Medulla oblongata (tissue), 1 donor: Measurements from ENCODE around the gene ACTL6B.
"Not testable (repeated sequence)": the region's sequence is repeated elsewhere in the genome, so short reads cannot be mapped to it uniquely, and the experiment has no call there.

ENCODE experiments used
- DNase-seq: peaks from one replicate; pipeline ENCODE4 v3.0.0-alpha.2; 2015; ENCODE audit errors: extremely low spot score

The ACTL6B gene

DNA sequence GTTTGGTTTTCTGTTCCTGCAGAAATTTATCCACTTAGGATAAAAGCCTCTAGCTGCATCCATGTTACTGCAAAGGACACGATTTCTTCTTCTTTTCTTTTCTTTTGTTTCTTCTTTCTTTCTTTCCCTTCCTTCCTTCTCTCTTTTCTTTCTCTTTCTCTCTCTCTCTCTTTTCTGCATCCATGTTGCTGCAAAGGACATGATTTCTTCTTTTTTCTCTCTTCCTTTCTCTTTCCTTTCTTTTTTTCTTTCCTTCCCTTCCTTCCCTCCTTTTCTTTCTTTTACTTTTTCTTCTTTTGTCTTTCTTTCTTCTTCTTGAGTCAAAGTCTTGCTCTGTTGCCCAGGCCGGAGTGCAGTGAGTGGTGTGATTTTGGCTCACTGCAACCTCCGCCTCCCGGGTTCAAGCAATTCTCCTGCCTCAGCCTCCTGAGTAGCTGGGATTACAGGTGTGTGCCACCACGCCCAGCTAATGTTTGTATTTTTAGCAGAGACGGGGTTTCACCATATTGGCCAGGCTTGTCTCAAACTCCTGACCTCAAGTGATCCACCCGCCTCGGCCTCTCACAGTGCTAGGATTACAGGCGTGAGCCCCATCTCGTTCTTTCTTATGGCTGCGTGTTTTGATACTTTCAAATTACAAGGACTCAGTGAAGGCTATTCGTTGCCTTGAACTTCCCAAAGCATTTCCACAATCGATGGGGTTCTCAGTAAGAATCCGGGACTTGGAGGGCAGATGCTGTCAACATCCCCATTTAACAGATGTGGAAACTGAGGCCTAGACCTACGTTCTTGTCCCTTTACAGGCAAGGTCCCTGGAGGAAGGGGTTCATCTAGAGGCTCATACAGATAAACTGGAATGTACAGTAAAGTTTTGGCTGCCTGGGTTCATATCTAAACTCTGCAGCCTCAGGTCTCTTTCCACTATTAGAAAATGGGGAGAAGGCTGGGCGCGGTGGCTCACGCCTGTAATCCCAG, 15.4 kb upstream of the ACTL6B start:
- DNase-seq, result no peak

- no peak for DNase-seq
Measured at GRCh38 chr7:100670074-100670473, 13.8 kb upstream of the ACTL6B start.

DNA sequence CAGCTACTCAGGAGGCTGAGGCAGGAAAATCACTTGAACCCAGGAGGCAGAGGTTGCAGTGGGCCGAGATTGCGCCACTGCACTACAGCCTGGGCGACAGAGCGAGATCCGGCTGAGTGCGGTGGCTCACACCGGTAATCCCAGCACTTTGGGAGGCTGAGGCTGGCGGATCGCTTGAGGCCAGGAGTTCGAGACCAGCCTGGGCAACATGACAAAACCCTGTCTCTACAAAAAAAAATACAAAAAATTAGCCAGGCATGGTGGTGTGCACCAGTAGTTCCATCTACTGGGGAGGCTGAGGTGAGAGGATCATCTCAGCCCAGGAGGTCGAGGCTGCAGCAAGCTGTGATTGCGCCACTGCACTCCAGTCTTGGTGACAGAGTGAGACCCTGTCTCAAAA, 12.9 kb upstream of the ACTL6B start:
- not testable (repeated sequence) for DNase-seq

DNA sequence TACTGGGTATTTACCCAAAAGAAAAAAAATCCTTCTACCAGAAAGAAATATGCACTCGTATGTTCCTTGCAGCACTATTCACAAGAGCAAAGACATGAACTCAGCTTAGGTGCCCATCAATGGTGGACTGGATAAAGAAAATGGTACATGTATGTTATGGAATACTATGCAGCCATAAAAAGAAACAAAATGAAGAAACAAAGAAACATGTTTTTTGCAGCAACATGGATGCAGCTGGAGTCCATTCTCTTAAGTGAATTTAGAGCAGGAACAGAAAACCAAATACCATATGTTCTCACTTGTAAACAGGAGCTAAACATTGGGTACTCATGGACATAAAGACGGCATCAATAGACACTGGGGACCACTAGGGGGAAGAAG, 11.8 kb upstream of the ACTL6B start:
- no peak for DNase-seq

GRCh38 chr7:100667331-100668068, 11.3 kb upstream of the ACTL6B start:
- no peak for DNase-seq

- no peak for DNase-seq
Measured at GRCh38 chr7:100665168-100665726, 9.0 kb upstream of the ACTL6B start.

DNA sequence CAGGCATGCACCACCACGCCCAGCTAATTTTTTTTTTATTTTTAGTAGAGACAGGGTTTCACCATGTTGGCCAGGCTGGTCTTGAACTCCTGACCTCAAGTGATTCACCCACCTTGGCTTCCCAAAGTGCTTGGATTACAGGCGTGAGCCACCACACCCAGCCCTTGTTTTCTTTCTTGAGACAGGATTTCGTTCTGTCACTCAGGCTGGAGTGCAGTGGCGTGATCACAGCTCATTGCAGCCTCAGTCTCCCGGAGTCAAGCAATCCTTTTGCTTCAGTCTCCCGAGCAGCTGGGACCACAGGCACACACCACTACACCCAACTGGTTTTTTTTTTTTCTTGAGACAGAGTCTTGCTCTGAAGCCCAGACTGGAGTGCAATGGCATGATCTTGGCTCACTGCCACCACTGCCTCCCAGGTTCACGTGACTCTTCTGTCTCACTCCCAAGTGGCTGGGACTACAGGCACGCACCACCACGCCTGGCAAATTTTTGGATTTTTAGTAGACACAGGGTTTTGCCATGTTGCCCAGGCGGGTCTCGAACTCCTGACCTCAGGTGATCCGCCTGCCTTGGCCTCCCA, 6.0 kb upstream of the ACTL6B start:
- not testable (repeated sequence) for DNase-seq

DNA sequence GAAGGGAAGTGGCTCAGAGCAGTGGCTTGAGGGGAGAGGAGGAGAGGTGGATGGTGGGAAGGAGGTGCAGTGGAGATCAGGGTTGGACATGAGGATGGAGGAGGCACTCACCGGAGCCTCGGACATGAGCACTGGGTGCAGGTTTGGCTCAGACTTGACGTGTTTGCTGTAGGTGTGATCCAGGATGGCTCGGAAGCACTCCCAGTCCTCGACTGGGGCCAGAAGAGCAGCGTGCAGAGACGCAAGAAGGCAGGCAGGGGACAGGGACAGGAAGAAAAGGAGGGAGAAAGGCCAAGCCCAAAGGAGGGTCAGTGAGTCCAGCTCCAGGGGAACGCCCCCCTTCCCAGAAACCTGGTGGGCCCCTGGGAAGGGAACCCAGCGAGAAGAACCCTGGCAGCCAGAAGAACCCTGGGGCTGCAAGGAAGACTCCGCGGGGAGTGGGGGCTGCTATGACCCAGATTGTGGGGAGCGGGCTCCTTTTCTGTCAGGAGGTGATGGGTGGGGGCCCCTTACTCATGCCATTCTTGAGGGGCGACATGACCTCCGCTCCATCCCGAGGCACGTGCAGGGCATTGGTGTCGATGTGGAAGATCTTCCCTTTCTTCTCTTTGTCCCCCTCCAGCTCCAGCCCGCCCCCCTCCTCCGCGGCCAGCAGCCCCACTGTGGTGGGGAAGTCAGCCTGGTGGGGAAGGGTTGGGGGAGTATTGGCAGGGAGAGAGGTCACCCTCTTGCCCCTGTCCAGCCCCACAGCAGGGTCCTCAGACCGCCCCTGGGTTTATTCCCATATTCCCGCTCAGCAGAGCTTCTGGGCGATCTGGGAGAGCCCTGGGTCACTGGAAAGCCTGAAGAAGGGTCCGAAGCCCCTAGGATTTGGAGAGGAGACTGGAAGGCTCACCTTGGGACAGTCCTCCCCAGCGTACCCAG, 1.1 kb downstream of the ACTL6B start:
- DNase-seq, result no peak

- DNase-seq, result no peak
Measured at GRCh38 chr7:100649826-100650565, 6.3 kb downstream of the ACTL6B start.

DNA sequence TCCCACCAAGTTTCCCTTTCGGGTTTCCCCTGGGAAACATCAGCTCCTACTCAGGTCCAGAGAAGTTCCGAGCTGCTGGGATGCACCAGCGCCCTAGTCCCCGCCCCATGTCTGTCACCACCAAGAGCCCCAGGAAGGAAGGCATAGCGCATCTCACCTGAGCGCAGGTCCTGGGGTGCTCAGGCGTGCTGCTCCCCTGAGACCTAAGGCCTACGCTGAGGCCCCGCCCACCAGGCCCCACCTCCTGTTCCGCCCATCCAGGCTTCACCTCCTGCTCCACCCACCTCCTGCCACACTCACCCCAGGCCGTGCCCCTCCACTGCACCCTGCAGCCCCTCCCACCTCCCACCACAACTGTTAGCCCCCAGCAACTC, 13.7 kb downstream of the ACTL6B start:
- no peak for DNase-seq

GRCh38 chr7:100641860-100642533, 14.3 kb downstream of the ACTL6B start:
- no peak for DNase-seq

DNA sequence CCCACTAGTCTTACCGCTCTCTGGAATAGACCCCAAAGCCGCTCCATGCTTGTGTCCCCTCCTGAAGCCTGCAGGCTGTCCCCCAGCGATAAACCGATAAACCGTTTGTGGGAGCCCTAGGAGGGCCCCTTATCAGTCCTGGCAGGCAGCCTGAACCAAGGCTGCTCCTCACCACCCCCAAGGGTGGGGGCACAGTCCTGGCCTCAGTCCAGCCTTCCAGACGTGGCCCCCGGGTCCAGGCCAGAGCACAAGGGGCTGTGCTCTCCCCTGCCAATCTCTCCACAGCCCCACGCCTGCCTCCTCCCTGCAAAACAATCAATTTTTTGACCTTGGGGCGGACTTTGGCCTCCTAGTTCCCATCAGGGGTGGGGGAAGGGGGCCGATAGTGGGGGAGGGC, 14.8 kb downstream of the ACTL6B start, which contains the start of gene TFR2:
Gene TFR2 (minus strand): TSS at position 90 of the 397 bp plus-strand sequence. CDS start 43 bp downstream, at position 47.
- DNase-seq, result no peak

GRCh38 chr7:100640517-100641440, 15.5 kb downstream of the ACTL6B start:
- DNase-seq, result no peak

- no peak for DNase-seq
Measured at GRCh38 chr7:100639995-100640516, 16.2 kb downstream of the ACTL6B start.

DNA sequence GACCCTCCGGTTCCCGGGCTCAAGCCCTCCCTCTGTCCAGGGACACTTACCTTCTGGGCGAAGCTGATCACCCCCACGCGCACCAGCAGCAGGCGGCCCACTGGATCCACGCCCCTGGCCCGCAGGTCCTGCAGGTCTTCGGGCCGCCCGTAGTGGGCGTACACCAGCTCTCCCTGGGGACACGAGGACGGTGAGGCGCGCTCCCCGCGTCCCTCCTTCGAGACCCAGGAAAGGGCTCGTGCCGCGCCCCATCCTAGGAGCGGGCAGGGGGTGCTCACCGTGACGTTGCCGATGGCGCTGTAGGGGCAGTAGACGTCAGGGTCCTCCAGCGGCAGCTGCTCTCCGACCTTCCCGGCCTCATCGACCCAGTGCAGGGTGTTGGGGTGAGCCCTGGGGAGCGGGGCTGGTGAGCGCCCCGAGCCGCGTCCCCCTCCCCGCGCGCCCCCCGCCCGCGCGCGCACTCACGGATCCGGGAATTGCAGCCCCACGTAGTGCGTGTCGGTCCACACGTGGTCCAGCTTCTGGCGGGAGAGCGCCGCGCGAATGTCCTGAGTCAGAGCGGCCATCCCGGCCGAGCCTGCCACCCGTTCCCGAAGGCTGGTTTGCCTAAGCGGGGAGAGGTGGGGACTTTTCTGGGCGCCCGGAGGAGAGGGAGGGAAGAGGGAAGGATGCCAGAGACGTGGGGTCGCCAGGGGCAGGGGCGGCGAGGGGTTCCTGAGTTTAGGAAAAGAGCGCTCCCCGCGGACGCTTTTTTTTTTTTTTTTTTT, 23.1 kb downstream of the ACTL6B start:
- no peak for DNase-seq

- DNase-seq, result no peak
Measured at GRCh38 chr7:100630066-100630465, 26.2 kb downstream of the ACTL6B start.

DNA sequence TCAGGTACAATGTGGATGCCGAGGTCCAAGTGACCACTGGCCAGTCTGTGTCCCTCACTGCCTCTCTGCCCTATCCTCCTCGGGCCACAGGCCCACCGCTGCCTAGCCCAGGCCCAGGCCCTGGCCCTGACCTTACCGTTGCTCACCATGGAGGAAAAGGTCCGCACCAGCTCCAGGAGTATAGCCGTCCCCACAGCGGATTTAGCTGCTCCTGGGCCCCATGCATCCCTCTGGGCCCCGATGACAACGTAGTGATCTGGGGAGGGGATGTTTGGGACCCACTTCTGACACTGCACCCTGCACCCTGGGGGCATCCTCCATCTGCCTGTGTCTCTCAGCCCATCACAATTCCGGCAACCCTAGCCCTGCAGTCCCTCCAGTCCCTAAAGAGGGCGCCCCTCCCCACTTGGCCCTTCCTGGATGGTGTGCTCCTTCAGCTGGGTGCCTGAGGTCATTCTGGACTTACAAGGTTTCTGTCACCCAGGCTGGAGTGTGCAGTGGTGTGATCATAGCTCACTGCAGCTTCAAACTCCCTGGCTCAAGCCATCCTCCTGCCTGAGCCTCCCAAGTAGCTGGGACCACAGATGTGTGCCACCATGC, 27.0 kb downstream of the ACTL6B start:
- no peak for DNase-seq
